GM23248 (cell line): ENCODE measurements around the gene ACER3. TPM values are rescaled to one million over a fixed set of nuclear protein-coding genes. Genes with fewer than 3 reads are reported as not detected.

Experiments
- DNase-seq: peaks from one replicate; pipeline ENCODE4 v3.0.0-alpha.2; 2015
- H2AFZ ChIP-seq: fragments of 200-600 bp; sonication (generic); 2 replicates; pipeline ENCODE4 v1.6.1; 2016; ENCODE audit warnings: antibody characterized with exemption
- H3F3A ChIP-seq: fragments of 200-600 bp; sonication (generic); 2 replicates; pipeline ENCODE4 v1.6.1; 2016; ENCODE audit warnings: mild to moderate bottlenecking, antibody characterized with exemption, mixed run types; ENCODE audit not compliant: insufficient read depth
- H3K27ac ChIP-seq: fragments of 200-600 bp; sonication (generic); 2 replicates; pipeline ENCODE4 v1.5.1; 2016; ENCODE audit warnings: mild to moderate bottlenecking
- H3K27me3 ChIP-seq: fragments of 200-600 bp; sonication (generic); replicated peaks from 2 replicates; pipeline ENCODE4 v1.6.1; 2016; ENCODE audit warnings: mild to moderate bottlenecking; ENCODE audit not compliant: insufficient read depth
- H3K36me3 ChIP-seq: fragments of 200-600 bp; sonication (generic); 2 replicates; pipeline ENCODE4 v1.6.1; 2016; ENCODE audit warnings: low read depth, mild to moderate bottlenecking
- H3K4me1 ChIP-seq: fragments of 200-600 bp; sonication (generic); 2 replicates; pipeline ENCODE4 v1.6.1; 2016; ENCODE audit warnings: mild to moderate bottlenecking; ENCODE audit not compliant: insufficient read depth
- H3K4me2 ChIP-seq: fragments of 200-600 bp; sonication (generic); one replicate; pipeline ENCODE4 v1.6.1; 2016; ENCODE audit warnings: mild to moderate bottlenecking; ENCODE audit not compliant: unreplicated experiment
- H3K4me3 ChIP-seq: fragments of 200-600 bp; sonication (generic); 2 replicates; pipeline ENCODE4 v1.5.1; 2016; ENCODE audit warnings: mild to moderate bottlenecking
- H3K79me2 ChIP-seq: fragments of 200-600 bp; sonication (generic); 2 replicates; pipeline ENCODE4 v1.6.1; 2016; ENCODE audit warnings: mild to moderate bottlenecking; ENCODE audit not compliant: insufficient read depth
- H3K9ac ChIP-seq: fragments of 200-600 bp; sonication (generic); 2 replicates; pipeline ENCODE4 v1.6.1; 2016; ENCODE audit warnings: mild to moderate bottlenecking
- H3K9me2 ChIP-seq: fragments of 200-600 bp; sonication (generic); 2 replicates; pipeline ENCODE4 v1.6.1; 2016; ENCODE audit warnings: mixed run types, mild to moderate bottlenecking, moderate library complexity; ENCODE audit not compliant: insufficient read depth
- H3K9me3 ChIP-seq: fragments of 200-600 bp; sonication (generic); one replicate; pipeline ENCODE4 v1.6.1; 2017; ENCODE audit warnings: low read depth
- H4K20me1 ChIP-seq: fragments of 200-600 bp; sonication (generic); 2 replicates; pipeline ENCODE4 v1.6.0; 2016; ENCODE audit not compliant: insufficient read depth
- EZH2 ChIP-seq: fragments of 200-600 bp; sonication (generic); IDR thresholded peaks from 2 replicates; pipeline ENCODE4 v1.6.1; 2018; ENCODE audit warnings: antibody characterized with exemption, mild to moderate bottlenecking; ENCODE audit not compliant: insufficient read depth, poor library complexity, severe bottlenecking
- EZH2phosphoT487 ChIP-seq: fragments of 200-600 bp; sonication (generic); IDR thresholded peaks from 2 replicates; pipeline ENCODE4 v1.6.1; 2018; ENCODE audit warnings: antibody characterized with exemption, moderate library complexity, mild to moderate bottlenecking, low read depth; ENCODE audit not compliant: insufficient read depth
- WGBS, 2 experiments: methylation state at CpG; one replicate each; pipeline ENCODE4 v1.1.6; 2015 to 2017; ENCODE audit warnings: low lambda C conversion rate in 2 of 2, low coverage in 1 of 2; ENCODE audit errors: missing lambda C conversion rate in 2 of 2; 5-methylcytosine and 5-hydroxymethylcytosine counted together
- in situ Hi-C: fragments of 300-500 bp; cut with MboI; formaldehyde crosslinking; loops from 2 replicates; pipeline ENCODE4 v1.15.0; 2020
- polyA plus RNA-seq: library from polyadenylated mRNA; unstranded; fragments of >200 nt; fragmentation: Nextera tagmentation; extraction: Ambion mirVana; gene quantifications from 2 replicates; pipeline ENCODE4 v1.2.1, GENCODE V29; 2016
- total RNA-seq: library from RNA; depleted of rRNA; stranded (reverse); fragments of >200 nt; shearing (Covaris generic); gene quantifications from 2 replicates; pipeline ENCODE4 v1.2.3, GENCODE V29; 2014

The ACER3 gene
- total and polyA plus RNA-seq, 2 experiments from 2014 or later = 9.1 to 10.2 TPM

- Histone ChIP-seq H3K9ac (no peak overlapping the region), H3K79me2 (no peaks in the 10 kb centered on the region), H3K4me1 (no peaks in the 10 kb centered on the region), H2AFZ (no peak overlapping the region), H3K27ac (no peak overlapping the region), H3F3A (no peaks in the 10 kb centered on the region; the same call in 1 of the 2 replicates), H3K4me3 (no peak overlapping the region), H3K9me3 (no peaks in the 10 kb centered on the region), H3K4me2 (no peak overlapping the region), H3K36me3 (no peaks in the 10 kb centered on the region), H3K9me2 (no peaks in the 10 kb centered on the region), H3K27me3 (peaks cover 25% of the 10 kb centered on the region), H4K20me1 (no peaks in the 10 kb centered on the region)
- in situ Hi-C loops = no loop called here
- 56 to 58% methylated on average over 2 of the region's 2 CpGs for WGBS, 2 experiments
- TF ChIP-seq EZH2 (no peak), EZH2phosphoT487 (no peak)
- no peak for DNase-seq
Measured at GRCh38 chr11:76835036-76835435, 25.7 kb upstream of the ACER3 start.

DNA sequence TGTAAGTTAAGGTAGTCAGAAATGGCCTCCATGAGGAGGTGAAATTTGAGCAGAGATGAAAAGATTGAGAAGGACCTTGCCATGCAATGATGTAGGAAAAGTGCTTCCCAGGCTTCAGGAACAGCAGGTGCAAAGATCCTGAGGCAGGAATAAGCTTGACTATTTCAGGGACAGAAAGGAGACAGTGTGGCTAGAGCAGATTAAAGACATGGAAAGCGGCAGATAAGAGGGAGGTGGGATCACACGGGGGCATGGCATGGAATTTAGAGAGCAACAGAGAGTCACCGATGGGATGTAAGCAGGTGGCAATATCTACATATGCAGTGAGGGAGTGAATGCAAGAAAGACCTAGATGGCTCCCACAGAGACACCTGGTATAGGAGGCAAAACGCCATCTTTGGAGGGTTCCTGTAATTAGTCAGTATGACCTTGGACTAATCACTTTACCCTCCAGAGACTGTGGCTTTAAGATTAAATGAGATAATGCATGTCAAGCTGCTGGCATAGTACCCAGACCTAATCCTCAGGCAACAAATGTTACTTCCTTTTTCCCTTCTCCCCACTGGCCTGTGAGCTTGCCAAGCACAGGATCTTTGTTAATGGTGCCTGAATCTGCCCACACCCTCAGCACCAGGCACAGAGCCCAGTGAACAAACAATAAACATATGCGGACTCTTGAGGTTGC is 24.6 kb upstream of the ACER3 start:
- no peaks in the 10 kb centered on the region for H4K20me1 ChIP-seq
- no peak for TF ChIP-seq EZH2phosphoT487
- H3K4me1 ChIP-seq = no peaks in the 10 kb centered on the region
- no peaks in the 10 kb centered on the region; the same call in 1 of the 2 replicates for H3F3A ChIP-seq
- H3K4me2 ChIP-seq = no peak overlapping the region
- H3K9me2 ChIP-seq = no peaks in the 10 kb centered on the region
- H3K9me3 ChIP-seq = no peaks in the 10 kb centered on the region
- H3K27me3 ChIP-seq = peaks cover 31% of the 10 kb centered on the region
- in situ Hi-C loops = no loop called here
- H3K4me3 ChIP-seq = no peak overlapping the region
- H3K9ac ChIP-seq = no peak overlapping the region
- no peaks in the 10 kb centered on the region for H3K79me2 ChIP-seq
- H3K27ac ChIP-seq = no peak overlapping the region
- H2AFZ ChIP-seq = no peak overlapping the region
- 50% methylated on average over 5 of the region's 5 CpGs for WGBS, 2 experiments
- H3K36me3 ChIP-seq = no peaks in the 10 kb centered on the region
- DNase-seq = peak; percentile 85

DNA sequence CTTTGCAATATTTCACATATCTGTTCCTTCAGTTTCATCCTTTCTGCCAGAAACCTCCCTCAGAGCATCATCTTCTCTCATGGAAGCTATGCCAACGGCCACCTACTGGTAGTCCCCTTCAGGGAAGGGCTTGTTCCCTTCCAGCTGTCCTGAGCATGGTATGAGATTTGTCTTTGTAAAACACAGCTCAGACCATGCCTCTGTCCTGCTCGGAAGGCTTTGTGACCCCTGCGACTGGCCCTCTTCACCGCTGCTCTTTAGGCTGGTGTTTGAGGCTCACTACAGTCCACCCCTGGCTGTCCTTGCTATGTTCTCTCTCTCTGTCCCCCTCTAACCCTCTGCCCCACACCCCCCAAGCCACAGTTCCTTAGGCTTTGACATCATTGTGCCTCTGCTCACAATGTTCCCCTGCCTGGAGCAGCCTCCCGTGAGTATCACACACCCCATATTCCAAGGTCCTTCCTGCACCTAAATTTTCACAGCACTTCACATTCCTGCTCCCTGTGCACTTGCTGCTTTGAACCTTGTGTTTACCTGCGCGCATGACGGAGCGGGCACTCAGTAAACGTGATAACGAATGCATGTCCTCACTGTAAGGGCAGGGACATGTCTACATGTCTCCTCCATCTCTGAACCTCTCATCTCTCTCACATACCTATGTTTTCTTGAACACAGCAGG is 24.0 kb upstream of the ACER3 start:
- WGBS, 2 experiments = 42 to 53% methylated on average over 11 of the region's 11 CpGs
- no peak overlapping the region for H3K27ac ChIP-seq
- H3K4me2 ChIP-seq = no peak overlapping the region
- H4K20me1 ChIP-seq = no peaks in the 10 kb centered on the region
- TF ChIP-seq EZH2phosphoT487 = no peak
- TF ChIP-seq EZH2 = no peak
- peaks cover 30% of the 10 kb centered on the region for H3K27me3 ChIP-seq
- no peaks in the 10 kb centered on the region for H3K79me2 ChIP-seq
- H3K36me3 ChIP-seq = no peaks in the 10 kb centered on the region
- in situ Hi-C loops = no loop called here
- H2AFZ ChIP-seq = no peak overlapping the region
- no peak overlapping the region for H3K4me3 ChIP-seq
- H3K4me1 ChIP-seq = no peaks in the 10 kb centered on the region
- H3K9me3 ChIP-seq = no peaks in the 10 kb centered on the region
- H3K9ac ChIP-seq = no peak overlapping the region
- no peaks in the 10 kb centered on the region; the same call in 1 of the 2 replicates for H3F3A ChIP-seq
- H3K9me2 ChIP-seq = no peaks in the 10 kb centered on the region
- DNase-seq = no peak

DNA sequence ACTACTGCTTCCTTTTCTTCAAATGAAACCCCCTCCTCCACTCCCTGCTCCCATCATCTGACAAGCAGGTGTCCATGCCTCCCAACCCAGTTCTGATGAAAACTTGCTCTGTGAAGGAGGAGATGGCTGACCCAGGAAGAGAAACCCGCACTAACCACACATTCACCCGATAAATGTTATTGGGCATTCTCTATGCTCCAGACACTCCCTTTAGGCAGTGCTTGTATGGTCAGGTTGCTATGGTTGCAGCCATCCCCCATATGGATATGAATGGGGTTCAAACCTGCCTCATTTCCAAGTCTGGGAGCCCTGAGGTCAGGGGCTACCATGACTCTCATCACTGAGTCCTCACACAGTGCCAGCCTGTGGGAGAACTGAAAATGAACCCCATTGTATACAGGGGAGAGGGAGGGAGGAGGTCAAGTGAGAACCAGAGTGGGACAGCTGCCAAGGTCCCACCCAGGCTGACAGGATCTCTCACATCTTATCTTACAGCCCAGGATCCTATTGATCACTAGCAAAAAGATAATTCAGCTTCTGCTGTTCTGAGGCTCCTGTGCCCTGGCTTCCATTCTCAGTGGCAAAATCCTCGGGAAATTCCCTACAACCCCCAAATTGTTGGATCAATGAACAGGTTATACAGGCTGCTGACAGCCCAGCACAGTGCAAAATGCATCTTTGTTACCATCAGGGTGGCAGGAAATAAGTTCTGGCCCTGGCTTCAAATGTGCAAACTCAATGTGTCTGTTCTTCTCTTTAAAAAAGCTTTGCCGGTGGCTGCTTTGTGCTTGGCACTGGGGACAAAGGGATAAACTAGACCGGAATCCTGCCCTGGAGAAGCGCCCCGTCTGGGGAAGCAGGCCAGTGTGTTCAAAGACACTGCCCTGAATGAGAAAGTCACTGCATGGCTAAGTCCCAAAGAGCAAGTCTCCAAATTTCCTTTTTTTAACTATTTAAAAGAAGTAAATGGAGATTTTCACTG is 22.7 kb upstream of the ACER3 start:
- Histone ChIP-seq H3F3A (no peaks in the 10 kb centered on the region; the same call in 1 of the 2 replicates), H3K4me3 (no peak overlapping the region), H3K4me2 (no peak overlapping the region), H3K9me3 (no peaks in the 10 kb centered on the region), H3K79me2 (no peaks in the 10 kb centered on the region), H3K9ac (no peak overlapping the region), H2AFZ (no peak overlapping the region), H3K27me3 (peaks cover 34% of the 10 kb centered on the region), H3K4me1 (no peaks in the 10 kb centered on the region), H3K36me3 (no peaks in the 10 kb centered on the region), H3K27ac (no peak overlapping the region), H4K20me1 (no peaks in the 10 kb centered on the region), H3K9me2 (no peaks in the 10 kb centered on the region)
- 36 to 38% methylated on average over 7 of the region's 7 CpGs for WGBS, 2 experiments
- DNase-seq = no peak
- TF ChIP-seq EZH2 (no peak), EZH2phosphoT487 (no peak)
- in situ Hi-C loops = no loop called here
